K562 (cell line): ENCODE results near the gene PHF24. TPM values are rescaled to one million over a fixed set of nuclear protein-coding genes. Genes with fewer than 3 reads are reported as not detected.
A peak's percentile ranks its signal among the peaks of the same experiment; 100 is the strongest.
"Not testable (repeated sequence)": the region's sequence is repeated elsewhere in the genome, so short reads cannot be mapped to it uniquely, and the experiment has no call there.

Experiments
- ARID1B ChIP-seq: fragments of 450-650 bp; IDR thresholded peaks from 2 replicates; pipeline ENCODE4 v1.6.1; 2016; ENCODE audit warnings: antibody characterized with exemption, mild to moderate bottlenecking, inconsistent platforms
- CBFA2T3 ChIP-seq: fragments of 450-650 bp; IDR thresholded peaks from 2 replicates; pipeline ENCODE4 v1.6.1; 2017
- CC2D1A ChIP-seq: fragments of 450-650 bp; IDR thresholded peaks from 2 replicates; pipeline ENCODE4 v1.6.1; 2017; ENCODE audit warnings: mild to moderate bottlenecking
- ETV6 ChIP-seq, 3 experiments: fragments of 150-350 bp in 1 of 3; sonication (generic) in 1 of 3; formaldehyde crosslinking in 1 of 3; IDR thresholded peaks; 2 replicates each; pipeline versions ENCODE4 v1.6.1 to v1.8.0; 2014 to 2022; ENCODE audit warnings: borderline replicate concordance in 2 of 3, low read depth in 2 of 3, antibody characterized with exemption in 1 of 3, low read length in 1 of 3, mild to moderate bottlenecking in 1 of 3, missing genetic modification reagents in 1 of 3
- HDAC1 ChIP-seq, 2 experiments: fragments of 450-650 bp; IDR thresholded peaks; 2 replicates each; pipeline ENCODE4 v1.6.1; 2016 to 2017; ENCODE audit warnings: inconsistent platforms in 1 of 2, mild to moderate bottlenecking in 1 of 2, moderate library complexity in 1 of 2
- HDAC3 ChIP-seq: fragments of 450-650 bp; IDR thresholded peaks from 2 replicates; pipeline ENCODE4 v1.6.1; 2018; ENCODE audit warnings: borderline replicate concordance, mild to moderate bottlenecking, moderate library complexity; ENCODE audit not compliant: partially characterized antibody
- HEY1 ChIP-seq: fragments of 250-450 bp; sonication (Bioruptor Pico); IDR thresholded peaks from 2 replicates; pipeline ENCODE4 v1.5.0; 2020; ENCODE audit warnings: mild to moderate bottlenecking, moderate library complexity, borderline replicate concordance
- KLF16 ChIP-seq: IDR thresholded peaks from 2 replicates; pipeline ENCODE4 v1.6.1; 2016; ENCODE audit warnings: antibody characterized with exemption
- MAZ ChIP-seq, 2 experiments: fragments of 450-650 bp in 1 of 2; sonication (generic) in 1 of 2; formaldehyde crosslinking; IDR thresholded peaks in 1 of 2; conservative IDR thresholded peaks in 1 of 2; 2 replicates each; pipeline versions ENCODE4 v1.4.0 to v1.5.0; 2020; ENCODE audit warnings: mild to moderate bottlenecking in 1 of 2, missing genetic modification reagents in 1 of 2
- MLLT1 ChIP-seq, 2 experiments: fragments of 450-650 bp; IDR thresholded peaks; 2 replicates each; pipeline ENCODE4 v1.6.1; 2016
- NCOA1 ChIP-seq: fragments of 450-650 bp; IDR thresholded peaks from 2 replicates; pipeline ENCODE4 v1.6.1; 2016; ENCODE audit warnings: low read depth
- NCOA2 ChIP-seq, 2 experiments: fragments of 450-650 bp; IDR thresholded peaks; 2 replicates each; pipeline ENCODE4 v1.6.1; 2018; ENCODE audit warnings: mild to moderate bottlenecking in 2 of 2, moderate library complexity in 1 of 2; ENCODE audit not compliant: partially characterized antibody in 2 of 2
- NR2C2 ChIP-seq, 2 experiments: fragments of 200-800 bp in 1 of 2; sonication (Bioruptor generic) in 1 of 2; sonication (generic) in 1 of 2; formaldehyde crosslinking in 1 of 2; IDR thresholded peaks; 2 replicates each; pipeline versions ENCODE4 v1.6.1 to v1.8.0; 2016 to 2022; ENCODE audit warnings: mild to moderate bottlenecking in 1 of 2, missing compliant biosample characterization in 1 of 2, missing genetic modification characterization in 1 of 2, missing genetic modification reagents in 1 of 2
- PYGO2 ChIP-seq: fragments of 450-650 bp; IDR thresholded peaks from 2 replicates; pipeline ENCODE4 v1.6.1; 2016; ENCODE audit warnings: mild to moderate bottlenecking, missing genetic modification characterization, moderate library complexity, missing compliant biosample characterization
- SMARCA4 ChIP-seq: fragments of 450-650 bp; IDR thresholded peaks from 2 replicates; pipeline ENCODE4 v1.6.1; 2016
- THRB ChIP-seq: fragments of 450-650 bp; formaldehyde crosslinking; conservative IDR thresholded peaks from 2 replicates; pipeline ENCODE4 v1.4.0; 2022; ENCODE audit warnings: mild to moderate bottlenecking, missing genetic modification characterization
- TRIM24 ChIP-seq, 2 experiments: fragments of 450-650 bp; IDR thresholded peaks; 2 replicates each; pipeline ENCODE4 v1.6.1; 2016
- polyA plus RNA-seq, 8 experiments: library from polyadenylated mRNA; depleted of rRNA in 4 of 8; stranded (reverse) in 5 of 8; unstranded in 3 of 8; fragments of >200 nt; fragmentation: Nextera tagmentation in 2 of 8; fragmentation: Illumina TruSeq in 1 of 8; extraction: Ambion mirVana in 2 of 8; extraction: Trizol in 1 of 8; gene quantifications; 2 replicates each; pipeline versions ENCODE4 v1.2.1 to v1.2.3, GENCODE V29; 2011 to 2014; ENCODE audit warnings: inconsistent platforms in 1 of 8, missing spikeins in 1 of 8
- total RNA-seq, 7 experiments: library from RNA; depleted of rRNA in 6 of 7; stranded (reverse); fragments of >200 nt in 6 of 7; fragmentation: Illumina TruSeq in 2 of 7; extraction: Trizol in 2 of 7; gene quantifications; 2 replicates each; pipeline versions ENCODE4 v1.2.1 to v1.2.3, GENCODE V29; 2011 to 2021; ENCODE audit warnings: low replicate concordance in 1 of 7

PHF24 gene
- total and polyA plus RNA-seq, 9 of the 15 experiments (the other 6 are each of a cell fraction or from before 2014, with no cell fraction given) = 0.01 TPM; not detected in 7

- TF ChIP-seq HEY1 (CRISPR knock-in tag) (peak; percentile 57; the same call in 1 of the 2 replicates), SMARCA4 (peak; percentile 85), CBFA2T3 (peak; percentile 95), ETV6 (IDR thresholded peaks at IDR 0.05; ENCODE audit: borderline replicate concordance in 1 of 2, low read depth in 2 of 2, low read length in 1 of 2) (peak; percentile 52 to 95; a peak in 3 of 4 replicates), NR2C2 (tag; IDR thresholded peaks at IDR 0.05) (peak; percentile 27; the same call in 1 of the 2 replicates), MAZ (CRISPR knock-in tag; conservative IDR thresholded peaks at IDR 0.05 in 1 of 2, IDR thresholded peaks at IDR 0.05 in 1 of 2) (peak in 1 of 2 experiments; percentile 42; a peak in 1 of 4 replicates), ARID1B (peak; percentile 96), TRIM24 (IDR thresholded peaks at IDR 0.05) (peak; percentile 91 to 92), NCOA1 (peak; percentile 41; the same call in 1 of the 2 replicates), KLF16 (peak; percentile 66), THRB (peak; percentile 81; the same call in 1 of the 2 replicates), MLLT1 (IDR thresholded peaks at IDR 0.05) (0 out of 4 replicates have a peak, but pooled peaks of 1 of the 2 experiments have one; percentile 43), NCOA2 (IDR thresholded peaks at IDR 0.05; ENCODE audit: partially characterized antibody in 2 of 2) (peak in 1 of 2 experiments; percentile 71), CC2D1A (peak; percentile 92), PYGO2 (peak; percentile 92), HDAC3 (peak; percentile 64), HDAC1 (IDR thresholded peaks at IDR 0.05) (0 out of 4 replicates have a peak, but pooled peaks of 1 of the 2 experiments have one; percentile 26)
- not testable (repeated sequence) for TF ChIP-seq ETV6 (CRISPR knock-in tag; IDR thresholded peaks at IDR 0.05; ENCODE audit: borderline replicate concordance); NR2C2 (CRISPR knock-in tag; IDR thresholded peaks at IDR 0.05)
These were observed 46.2 kb downstream of the PHF24 start (continued) for GRCh38 chr9:35004299-35004698.
